Loucy (cell line): ENCODE results near the gene TUBA3E.

ENCODE experiments used
- EZH2phosphoT487 ChIP-seq: fragments of 200-600 bp; IDR thresholded peaks from 2 replicates; pipeline ENCODE4 v1.6.1; 2018; ENCODE audit warnings: antibody characterized with exemption, mild to moderate bottlenecking, moderate library complexity, borderline replicate concordance
- TF ChIP-seq, protein P1 (sequence below): fragments of 200-600 bp; sonication (generic); conservative IDR thresholded peaks from 2 replicates; pipeline ENCODE4 v1.5.1; 2014; ENCODE audit warnings: mild to moderate bottlenecking, antibody characterized with exemption, low read length

DNA sequence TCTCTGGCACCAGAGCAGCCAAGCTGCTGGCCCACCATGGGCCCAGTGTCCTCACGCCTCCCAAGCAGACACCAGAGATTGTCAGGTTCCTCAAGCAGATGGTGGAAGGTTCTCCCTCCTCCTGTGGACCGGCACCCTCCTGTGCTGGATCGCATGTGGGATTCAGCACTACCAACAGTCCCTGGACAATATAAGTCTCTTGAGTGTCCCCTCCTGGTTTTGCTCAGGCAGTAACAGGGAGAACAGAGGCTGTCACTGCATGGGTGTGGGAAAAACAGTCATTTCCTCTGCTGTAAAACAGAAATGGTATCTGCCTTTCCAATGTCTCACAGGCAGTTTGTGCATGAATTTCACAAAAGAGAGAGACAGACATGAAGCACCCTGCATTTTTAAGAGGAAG, 47.7 kb upstream of the TUBA3E start:
- TF ChIP-seq, protein P1, sequence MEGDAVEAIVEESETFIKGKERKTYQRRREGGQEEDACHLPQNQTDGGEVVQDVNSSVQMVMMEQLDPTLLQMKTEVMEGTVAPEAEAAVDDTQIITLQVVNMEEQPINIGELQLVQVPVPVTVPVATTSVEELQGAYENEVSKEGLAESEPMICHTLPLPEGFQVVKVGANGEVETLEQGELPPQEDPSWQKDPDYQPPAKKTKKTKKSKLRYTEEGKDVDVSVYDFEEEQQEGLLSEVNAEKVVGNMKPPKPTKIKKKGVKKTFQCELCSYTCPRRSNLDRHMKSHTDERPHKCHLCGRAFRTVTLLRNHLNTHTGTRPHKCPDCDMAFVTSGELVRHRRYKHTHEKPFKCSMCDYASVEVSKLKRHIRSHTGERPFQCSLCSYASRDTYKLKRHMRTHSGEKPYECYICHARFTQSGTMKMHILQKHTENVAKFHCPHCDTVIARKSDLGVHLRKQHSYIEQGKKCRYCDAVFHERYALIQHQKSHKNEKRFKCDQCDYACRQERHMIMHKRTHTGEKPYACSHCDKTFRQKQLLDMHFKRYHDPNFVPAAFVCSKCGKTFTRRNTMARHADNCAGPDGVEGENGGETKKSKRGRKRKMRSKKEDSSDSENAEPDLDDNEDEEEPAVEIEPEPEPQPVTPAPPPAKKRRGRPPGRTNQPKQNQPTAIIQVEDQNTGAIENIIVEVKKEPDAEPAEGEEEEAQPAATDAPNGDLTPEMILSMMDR: no peak
- no peak for TF ChIP-seq EZH2phosphoT487
